Colon (tissue), 2 donors: ENCODE results near the gene CDRT15L2.
"Not testable (repeated sequence)": the region's sequence is repeated elsewhere in the genome, so short reads cannot be mapped to it uniquely, and the experiment has no call there.

ENCODE experiments used
- FAIRE-seq: peaks from 2 replicates; lab custom pipeline; 2012; peaks lifted over from hg19 to GRCh38; lab: Jason Lieb, UNC
- donor health status: control.
- donor health status: control.

The CDRT15L2 gene

GRCh38 chr17:20575071-20575470 lies 4.5 kb upstream of the CDRT15L2 start:
- not testable (repeated sequence) for FAIRE-seq

GRCh38 chr17:20583891-20584577 lies 4.5 kb downstream of the CDRT15L2 start:
- not testable (repeated sequence) for FAIRE-seq

- not testable (repeated sequence) for FAIRE-seq
Measured at GRCh38 chr17:20588744-20589453, 9.4 kb downstream of the CDRT15L2 start.

- FAIRE-seq: not testable (repeated sequence)
Measured at GRCh38 chr17:20589454-20589810, 9.9 kb downstream of the CDRT15L2 start.

- FAIRE-seq: not testable (repeated sequence)
Measured at GRCh38 chr17:20591040-20591439, 11.5 kb downstream of the CDRT15L2 start.

- FAIRE-seq: not testable (repeated sequence)
Measured at GRCh38 chr17:20605568-20605967, 26.0 kb downstream of the CDRT15L2 start.

- not testable (repeated sequence) for FAIRE-seq
Measured at GRCh38 chr17:20609490-20609889, 30.0 kb downstream of the CDRT15L2 start.

GRCh38 chr17:20611309-20611708 lies 31.8 kb downstream of the CDRT15L2 start:
- no peak for FAIRE-seq

- no peak for FAIRE-seq
Measured at GRCh38 chr17:20612635-20613034, 33.1 kb downstream of the CDRT15L2 start.

GRCh38 chr17:20613248-20613647 lies 33.7 kb downstream of the CDRT15L2 start:
- no peak for FAIRE-seq

GRCh38 chr17:20613905-20614304 lies 34.4 kb downstream of the CDRT15L2 start:
- no peak for FAIRE-seq

- not testable (repeated sequence) for FAIRE-seq
Measured at GRCh38 chr17:20615461-20615860, 35.9 kb downstream of the CDRT15L2 start.
